ENCODE data around the gene ACAD8. TPM values are rescaled to one million over a fixed set of nuclear protein-coding genes. Genes with fewer than 3 reads are reported as not detected.

Gene ACAD8
- total and polyA plus RNA-seq, 7 donors, result 19.0 to 31.2 (median 28.0) TPM

DNA sequence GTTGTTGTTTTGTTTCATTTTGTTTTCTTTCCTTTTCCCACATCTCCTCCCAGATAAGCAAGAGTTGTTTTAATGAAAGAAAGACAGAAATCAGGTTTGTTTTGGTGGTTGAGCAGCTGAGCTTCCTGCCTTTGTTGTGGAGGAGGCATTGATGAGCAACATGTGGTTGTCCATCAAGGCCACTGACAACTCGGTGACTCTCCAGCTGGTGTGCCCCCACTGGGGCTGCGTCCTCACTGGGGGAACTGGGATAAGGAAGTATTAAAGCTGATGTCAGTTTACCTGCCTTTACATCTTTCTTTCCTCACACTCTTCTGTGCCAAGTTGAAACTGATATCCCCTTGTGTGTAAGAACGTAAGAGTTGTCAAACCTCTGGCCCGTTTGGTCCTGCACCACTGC, 23.0 kb upstream of the ACAD8 start:
- no peaks in the 10 kb centered on the region for H3K27me3 ChIP-seq
- H3K9me3 ChIP-seq, result no peaks in the 10 kb centered on the region
- H3K4me3 ChIP-seq, result no peak overlapping the region
- DNase-seq, result no peak
- intact Hi-C loops (cut with DNase I), result no loop called here
- peaks cover 0 to 13% (median under 1%) of the 10 kb centered on the region in 4 donors for H3K36me3 ChIP-seq
- WGBS, 2 donors, result 59 to 88% methylated on average over 4 of the region's 4 CpGs
- H3K27ac ChIP-seq, result no peak overlapping the region
- H3K4me1 ChIP-seq, result peaks cover 0 to 42% (median 24%) of the 10 kb centered on the region in 4 donors
- no peak for TF ChIP-seq POLR2A (IDR thresholded peaks at IDR 0.05)
- no peak for TF ChIP-seq EP300 (IDR thresholded peaks at IDR 0.05)

DNA sequence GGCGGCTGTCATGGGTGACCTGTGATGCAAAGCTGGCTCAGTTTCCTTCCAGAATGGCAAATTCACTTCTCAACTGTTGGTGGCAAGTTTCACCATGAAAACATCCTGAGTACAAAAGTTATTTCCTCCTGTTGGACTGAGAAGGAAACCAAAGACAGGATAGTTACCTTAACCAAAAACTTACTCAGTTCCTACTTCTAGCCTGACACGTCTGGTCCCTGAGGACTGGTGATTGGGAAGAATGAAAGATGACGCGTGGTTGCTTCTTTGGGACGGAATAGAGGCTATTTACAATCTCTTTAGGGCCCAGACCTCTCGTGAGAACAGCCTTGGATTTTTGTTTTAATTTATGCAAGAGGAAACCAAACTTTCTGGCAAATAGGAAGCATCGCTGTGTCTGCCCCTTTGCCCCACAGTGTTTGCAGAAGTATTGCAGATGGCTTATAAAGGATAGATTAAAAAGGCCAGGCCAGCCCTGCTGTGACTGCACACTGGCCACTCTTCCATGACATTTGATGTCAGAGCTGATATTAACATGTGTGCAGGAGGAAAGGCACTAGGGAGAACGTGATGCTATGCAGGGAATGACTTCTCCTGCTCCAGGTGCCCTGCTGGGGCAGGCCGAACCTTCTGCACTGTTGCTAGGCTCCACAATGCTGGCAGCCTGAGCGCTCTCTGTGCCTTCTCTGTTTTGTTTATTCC, 21.3 kb upstream of the ACAD8 start:
- no peaks in the 10 kb centered on the region for H3K9me3 ChIP-seq
- H3K27me3 ChIP-seq, result no peaks in the 10 kb centered on the region
- no peak overlapping the region for H3K27ac ChIP-seq
- H3K4me1 ChIP-seq, result peaks cover 0 to 24% (median 7%) of the 10 kb centered on the region in 4 donors
- WGBS, 2 donors, result 70 to 84% methylated on average over 10 of the region's 10 CpGs
- intact Hi-C loops (cut with DNase I), result no loop called here
- H3K36me3 ChIP-seq, result peaks cover 0 to 31% (median 4%) of the 10 kb centered on the region in 4 donors
- no peak for DNase-seq
- no peak overlapping the region for H3K4me3 ChIP-seq
- TF ChIP-seq POLR2A (IDR thresholded peaks at IDR 0.05) (no peak), EP300 (IDR thresholded peaks at IDR 0.05) (no peak), POLR2AphosphoS5 (IDR thresholded peaks at IDR 0.05) (no peak), CTCF (IDR thresholded peaks at IDR 0.05) (no peak)

GRCh38 chr11:134233729-134234179, 19.6 kb upstream of the ACAD8 start:
- WGBS, 2 donors, result 87 to 92% methylated on average over 4 of the region's 4 CpGs
- Histone ChIP-seq H3K27me3 (no peaks in the 10 kb centered on the region), H3K4me3 (no peak overlapping the region), H3K9me3 (no peaks in the 10 kb centered on the region), H3K27ac (no peak overlapping the region), H3K36me3 (peaks cover 0 to 45% (median 4%) of the 10 kb centered on the region in 4 donors), H3K4me1 (peaks cover 0 to 14% (median 3%) of the 10 kb centered on the region in 4 donors)
- TF ChIP-seq EP300 (IDR thresholded peaks at IDR 0.05), result no peak
- no peak for TF ChIP-seq POLR2AphosphoS5 (IDR thresholded peaks at IDR 0.05)
- no peak for TF ChIP-seq CTCF (IDR thresholded peaks at IDR 0.05)
- TF ChIP-seq POLR2A (IDR thresholded peaks at IDR 0.05), result no peak
- no peak for DNase-seq
- intact Hi-C loops (cut with DNase I), result no loop called here

- TF ChIP-seq POLR2A (IDR thresholded peaks at IDR 0.05), result no peak
- TF ChIP-seq POLR2AphosphoS5 (IDR thresholded peaks at IDR 0.05), result no peak
- TF ChIP-seq CTCF (IDR thresholded peaks at IDR 0.05), result no peak
- TF ChIP-seq EP300 (IDR thresholded peaks at IDR 0.05), result no peak
- H3K4me1 ChIP-seq, result peaks cover 0 to 12% (median 0%) of the 10 kb centered on the region in 4 donors
- intact Hi-C loops (cut with DNase I), result no loop called here
- H3K27me3 ChIP-seq, result no peaks in the 10 kb centered on the region
- WGBS, 2 donors, result 64 to 93% methylated on average over 3 of the region's 3 CpGs
- DNase-seq, result no peak
- H3K9me3 ChIP-seq, result no peaks in the 10 kb centered on the region
- H3K4me3 ChIP-seq, result no peak overlapping the region
- peaks cover 0 to 62% (median 9%) of the 10 kb centered on the region in 4 donors for H3K36me3 ChIP-seq
- no peak overlapping the region for H3K27ac ChIP-seq
Observed at GRCh38 chr11:134235399-134235798, 18.0 kb upstream of the ACAD8 start.

DNA sequence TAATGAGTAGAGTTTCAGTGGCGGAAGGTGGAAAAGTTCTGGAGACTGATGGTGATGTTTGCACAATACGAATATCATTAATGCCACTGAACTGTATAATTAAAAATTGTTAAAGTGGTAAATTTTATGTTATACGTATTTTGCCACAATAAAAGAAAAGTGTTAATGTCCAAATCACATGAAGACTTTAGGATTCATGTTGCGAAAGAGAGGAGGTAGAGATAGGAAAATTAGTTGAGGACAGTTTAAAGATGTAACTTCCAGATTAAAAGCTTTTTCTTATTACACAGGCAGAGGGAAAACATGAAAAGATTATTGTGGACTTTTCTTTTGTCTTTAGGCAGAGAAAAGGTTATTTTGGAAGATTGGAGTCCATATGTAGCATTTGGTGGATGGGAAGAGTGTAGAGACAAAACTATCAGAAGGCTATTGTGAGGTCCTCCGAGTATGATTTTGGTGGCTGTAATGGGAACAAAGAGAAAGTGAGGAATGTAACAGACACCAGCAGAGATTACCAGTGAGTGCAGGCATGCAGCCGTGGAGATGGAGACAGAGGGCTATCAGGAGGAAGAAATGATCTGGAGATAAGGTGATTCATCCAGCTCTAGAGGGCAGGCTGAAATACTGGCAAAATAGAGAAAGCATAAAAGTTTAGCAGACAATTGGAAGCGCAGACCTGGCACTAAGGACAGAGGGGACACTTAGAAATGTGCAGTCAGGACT, 16.4 kb upstream of the ACAD8 start:
- Histone ChIP-seq H3K9me3 (no peaks in the 10 kb centered on the region), H3K36me3 (peaks cover 0 to 76% (median 9%) of the 10 kb centered on the region in 4 donors), H3K4me3 (no peak overlapping the region), H3K27ac (no peak overlapping the region), H3K27me3 (no peaks in the 10 kb centered on the region), H3K4me1 (peaks cover 0 to 6% (median 0%) of the 10 kb centered on the region in 4 donors)
- DNase-seq, result no peak
- 93 to 96% methylated on average over 7 of the region's 7 CpGs for WGBS, 2 donors
- TF ChIP-seq POLR2AphosphoS5 (IDR thresholded peaks at IDR 0.05) (no peak), CTCF (IDR thresholded peaks at IDR 0.05) (no peak), POLR2A (IDR thresholded peaks at IDR 0.05) (no peak), EP300 (IDR thresholded peaks at IDR 0.05) (no peak)
- intact Hi-C loops (cut with DNase I), result no loop called here
